ENCODE measurements around the gene SLC24A5.

SLC24A5 gene

DNA sequence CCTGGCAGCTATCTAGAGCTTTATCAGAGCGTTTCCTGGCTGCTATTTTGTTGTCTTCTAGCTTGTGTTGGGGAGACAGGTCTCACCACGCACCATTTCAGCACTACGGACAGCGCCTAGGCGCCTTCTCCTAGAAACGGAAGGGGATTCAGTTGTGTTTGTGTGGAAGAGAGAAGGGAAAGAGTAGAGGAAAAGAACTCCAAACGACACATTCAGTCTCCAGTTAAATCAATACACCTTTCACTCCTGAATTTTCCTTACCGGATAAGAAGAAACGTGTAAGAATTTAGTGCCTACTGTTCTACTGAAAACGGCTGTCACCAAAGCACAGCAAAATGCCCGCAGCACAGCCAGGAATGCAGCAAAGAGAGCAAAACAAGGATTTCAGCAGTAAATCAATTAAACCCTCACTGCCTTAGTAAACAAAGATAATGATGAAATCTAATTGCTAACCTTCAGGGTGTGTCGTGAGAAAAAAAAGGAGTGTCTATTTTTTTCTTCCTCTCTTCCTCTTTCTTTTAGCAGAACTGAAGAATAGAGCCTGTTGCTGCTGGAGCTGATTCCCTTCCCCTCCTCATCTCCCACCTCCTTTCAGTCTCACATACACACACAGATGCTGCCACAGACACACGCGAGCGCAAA, 70.3 kb downstream of the SLC24A5 start:
- DNase-seq (ENCODE audit: low read depth) = peak; percentile 41

DNA sequence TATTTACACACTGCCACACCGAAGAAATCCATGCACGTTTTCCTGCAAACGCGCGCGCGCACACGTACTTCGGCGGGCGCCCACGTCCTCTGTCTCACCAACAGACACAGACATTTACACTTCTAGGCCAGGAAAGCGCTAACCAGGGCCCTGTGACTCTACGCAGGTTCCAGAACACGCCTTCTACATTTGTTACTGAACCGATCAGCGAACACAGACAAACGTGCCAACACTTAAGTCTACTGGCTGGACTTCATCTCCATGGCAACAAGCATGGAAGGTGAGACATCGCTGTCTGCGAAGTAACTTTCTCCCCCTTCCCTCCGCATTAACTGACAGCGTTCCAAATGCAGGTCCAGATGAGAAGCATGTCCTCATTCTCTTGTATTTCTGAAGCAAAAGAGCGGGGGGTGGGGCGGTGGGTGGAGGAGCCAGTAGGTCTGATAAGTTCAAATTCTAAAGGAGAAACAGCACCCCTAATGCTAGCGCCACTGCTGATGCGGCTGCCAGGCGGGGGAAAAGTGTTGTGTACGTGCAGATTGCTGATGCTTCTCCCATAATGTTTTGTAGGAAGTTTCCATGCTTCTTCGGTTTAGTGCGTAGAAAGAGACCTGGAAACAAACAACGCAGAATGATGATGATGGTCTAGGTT, 70.9 kb downstream of the SLC24A5 start, which contains the start of gene CTXN2:
CTXN2 (plus strand) TSS at position 92 of the 652 bp plus-strand sequence. CDS start 9,636 bp downstream, outside the sequence.
- no peak for DNase-seq (ENCODE audit: low read depth)
